Ishikawa (cell line): ENCODE data around the gene INHBC.

Experiments used
- CREB1 ChIP-seq: IDR thresholded peaks from 2 replicates; pipeline ENCODE4 v1.6.1; 2012; ENCODE audit warnings: low read depth
- TAF1 ChIP-seq: IDR thresholded peaks from 2 replicates; pipeline ENCODE4 v1.6.1; 2012; ENCODE audit warnings: low read depth, mild to moderate bottlenecking
- YY1 ChIP-seq: IDR thresholded peaks from 2 replicates; pipeline ENCODE4 v1.6.1; 2012; ENCODE audit warnings: low read depth
- ZBTB7A ChIP-seq: IDR thresholded peaks from 2 replicates; pipeline ENCODE4 v1.6.1; 2012; ENCODE audit warnings: low read depth
- TF ChIP-seq, protein P1 (sequence below): IDR thresholded peaks from 2 replicates; pipeline ENCODE4 v1.6.1; 2012

- TF ChIP-seq YY1 (peak; percentile 16; the same call in 1 of the 2 replicates), TAF1 (peak; percentile 89), ZBTB7A (no peak), CREB1 (peak; percentile 93)
- TF ChIP-seq, protein P1, sequence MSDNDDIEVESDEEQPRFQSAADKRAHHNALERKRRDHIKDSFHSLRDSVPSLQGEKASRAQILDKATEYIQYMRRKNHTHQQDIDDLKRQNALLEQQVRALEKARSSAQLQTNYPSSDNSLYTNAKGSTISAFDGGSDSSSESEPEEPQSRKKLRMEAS: peak; percentile 99
Observed at GRCh38 chr12:57430931-57431566, 3.5 kb upstream of the INHBC start, which contains the start of gene R3HDM2.
